ENCODE measurements around the gene PPP1R1A.

The PPP1R1A gene

GRCh38 chr12:54603173-54603814 is 14.8 kb upstream of the PPP1R1A start:
- ATAC-seq (peak; percentile 82), DNase-seq (peak; percentile 72)

DNA sequence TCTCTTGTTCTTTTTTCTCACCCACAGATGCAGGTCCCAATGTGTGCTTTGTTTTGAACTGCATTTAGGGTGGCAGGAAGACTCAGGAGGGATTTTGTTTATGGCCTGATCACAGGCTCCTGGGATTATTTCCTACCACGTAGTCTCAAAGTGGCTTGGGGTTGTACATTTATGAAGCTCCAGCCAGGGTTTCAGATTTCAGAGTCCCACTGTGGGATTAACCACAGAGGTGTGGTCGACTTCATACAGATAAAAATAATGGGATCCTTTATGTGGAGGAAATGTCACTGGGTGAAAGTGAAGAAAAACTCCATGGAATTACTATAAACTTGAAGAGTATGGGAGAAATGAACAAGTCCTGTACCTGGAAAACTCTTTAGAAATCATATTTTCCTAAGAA is 14.2 kb upstream of the PPP1R1A start:
- no peak for DNase-seq
- ATAC-seq: no peak

- DNase-seq (no peak), ATAC-seq (no peak)
Observed at GRCh38 chr12:54601841-54602240, 13.4 kb upstream of the PPP1R1A start.

DNA sequence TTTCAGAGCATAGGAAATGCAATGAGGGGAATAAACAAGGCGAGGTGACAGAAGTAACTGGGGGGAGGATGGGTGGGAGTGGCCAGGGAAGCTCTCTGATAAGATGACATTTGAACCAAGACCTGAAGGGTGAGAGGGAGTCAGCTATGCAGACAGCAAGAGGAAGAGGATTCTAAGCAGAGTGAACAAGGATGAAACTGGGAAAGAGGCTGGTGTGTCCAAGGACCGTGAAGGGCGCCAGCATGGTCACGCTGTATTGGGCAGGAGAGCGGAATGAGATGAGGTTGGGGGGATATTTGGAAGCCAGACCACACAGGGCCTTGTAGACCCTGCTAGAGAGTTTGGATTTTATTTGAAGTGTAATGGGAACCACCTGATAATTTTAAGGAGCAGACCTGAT is 10.5 kb upstream of the PPP1R1A start:
- DNase-seq (no peak), ATAC-seq (no peak)

DNA sequence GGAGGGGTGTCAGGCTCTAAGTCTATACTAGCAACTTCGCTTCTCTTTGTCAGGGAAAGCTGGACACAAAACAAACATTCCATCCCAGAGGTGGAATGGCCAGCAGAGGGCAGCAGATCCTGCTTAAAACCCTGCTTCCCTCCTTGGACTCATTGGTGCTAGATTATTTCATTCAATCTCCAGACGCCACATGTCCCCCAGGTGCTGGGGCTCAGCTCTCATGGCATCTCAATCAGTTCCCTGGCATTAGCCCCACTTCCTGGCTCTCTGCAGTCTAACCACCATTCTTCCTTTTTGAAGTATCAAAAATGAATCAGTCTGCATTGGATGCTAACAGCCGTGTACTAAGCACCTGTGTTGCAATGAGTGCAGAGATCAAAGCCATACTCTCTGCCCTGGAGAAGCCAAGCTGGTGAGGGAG is 8.1 kb upstream of the PPP1R1A start:
- DNase-seq (peak; percentile 70), ATAC-seq (peak; percentile 70)

GRCh38 chr12:54595471-54595870 is 7.0 kb upstream of the PPP1R1A start:
- DNase-seq: no peak
- no peak for ATAC-seq

DNA sequence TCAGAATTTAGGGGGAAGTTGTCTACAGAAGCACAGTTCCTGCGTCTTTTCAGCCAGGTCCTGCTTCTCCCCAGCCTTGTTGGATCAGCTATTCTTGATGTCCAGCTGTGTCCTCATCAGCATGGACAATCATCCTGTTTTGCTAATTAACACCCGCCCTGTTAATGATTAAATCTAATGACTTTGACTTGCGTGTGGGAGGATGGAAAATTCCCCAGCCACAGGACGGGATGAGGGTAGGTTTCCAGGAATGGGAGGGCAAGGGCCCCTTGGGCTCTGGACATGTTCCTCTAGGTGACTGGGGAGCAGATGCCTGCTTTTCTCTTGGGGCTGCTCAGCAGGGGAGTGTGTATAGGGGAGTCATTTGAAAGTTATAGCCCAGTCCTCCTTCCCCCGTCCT is 5.3 kb upstream of the PPP1R1A start:
- no peak for DNase-seq
- ATAC-seq: no peak

GRCh38 chr12:54593135-54593534 is 4.7 kb upstream of the PPP1R1A start:
- DNase-seq: no peak
- no peak for ATAC-seq

- ATAC-seq (no peak), DNase-seq (no peak)
Observed at GRCh38 chr12:54592316-54592715, 3.9 kb upstream of the PPP1R1A start.

DNA sequence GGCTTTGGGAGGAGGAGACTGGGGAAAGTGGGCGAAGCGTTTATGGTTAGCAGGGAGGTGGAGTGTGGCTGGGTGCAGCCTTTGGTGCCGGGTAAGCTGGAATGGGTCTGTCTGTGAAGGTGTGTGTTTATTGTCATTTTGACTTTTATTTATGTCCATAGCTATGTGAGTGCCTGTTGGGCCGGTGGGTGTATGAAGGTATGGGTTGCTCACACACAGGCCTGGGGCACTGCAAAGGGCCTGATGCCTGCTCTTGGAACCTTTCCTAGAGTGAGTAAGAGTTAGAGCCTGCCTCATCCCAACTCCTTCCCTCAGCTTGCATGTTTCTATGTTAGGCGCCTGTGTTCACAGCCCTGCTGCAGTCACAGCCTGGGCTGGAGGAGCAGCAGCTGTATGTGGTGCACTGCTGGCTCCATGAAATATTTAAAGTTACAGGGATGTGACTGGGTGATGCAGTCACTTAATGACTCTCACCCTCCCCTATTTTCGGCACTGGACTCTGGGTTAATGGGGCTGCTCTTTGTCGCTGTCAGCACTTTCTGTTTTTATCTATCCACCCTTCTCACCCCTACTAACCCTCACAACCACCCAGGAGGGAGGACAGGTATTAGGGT is 2.6 kb upstream of the PPP1R1A start:
- no peak for ATAC-seq
- DNase-seq: no peak

DNA sequence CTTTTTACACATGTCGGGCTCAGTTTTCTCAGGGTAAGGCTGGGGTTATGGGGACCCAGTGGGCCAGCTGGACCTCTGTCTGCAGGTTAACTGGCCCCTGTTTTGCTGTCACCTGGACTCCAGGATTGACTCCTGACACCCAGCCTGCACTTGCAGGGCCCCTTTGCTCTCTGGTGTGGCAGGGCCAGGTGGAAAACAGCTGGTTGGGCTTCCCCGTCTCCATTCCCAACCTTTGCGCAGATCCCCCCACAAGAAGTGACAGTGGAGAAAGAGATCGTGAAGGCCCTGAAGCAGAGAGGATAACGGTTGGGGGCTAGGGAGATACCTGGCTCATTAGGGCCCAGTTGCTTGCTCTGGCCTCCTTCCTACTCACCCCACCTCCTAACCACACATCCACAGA is 1.5 kb upstream of the PPP1R1A start:
- no peak for DNase-seq

GRCh38 chr12:54588890-54589267 is 420 bp upstream of the PPP1R1A start:
- DNase-seq (no peak), ATAC-seq (no peak)

More for the DNA sequence above, 1.5 kb upstream of the PPP1R1A start:
- ATAC-seq: no peak

DNA sequence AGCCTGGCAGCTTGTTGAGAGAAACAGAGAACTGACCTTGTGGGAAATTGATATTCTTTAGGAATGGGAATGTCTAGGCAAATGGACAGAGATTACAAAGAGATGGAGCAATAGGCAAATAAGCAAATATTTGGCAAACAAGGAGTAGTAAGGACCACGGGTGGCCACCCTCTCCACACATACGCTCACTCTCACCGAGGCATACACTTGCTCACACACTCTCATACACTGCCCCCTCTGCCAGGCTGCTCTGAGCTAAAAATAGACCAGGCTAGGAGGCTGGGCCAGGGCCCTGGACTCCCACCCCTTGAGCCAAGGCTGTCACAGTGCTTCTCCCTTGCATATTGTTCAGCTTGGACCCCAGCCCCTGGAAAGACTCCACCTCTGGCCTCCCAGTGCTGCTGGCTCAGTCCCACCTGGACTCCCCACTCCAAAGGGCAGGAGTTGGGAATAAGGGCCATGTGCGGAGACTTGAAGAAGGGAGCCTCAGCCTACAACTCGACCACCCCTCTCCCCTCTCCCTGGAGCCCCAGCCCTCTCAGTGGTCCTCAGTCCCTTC is 1.1 kb downstream of the PPP1R1A start:
- DNase-seq: no peak
- ATAC-seq: no peak

DNA sequence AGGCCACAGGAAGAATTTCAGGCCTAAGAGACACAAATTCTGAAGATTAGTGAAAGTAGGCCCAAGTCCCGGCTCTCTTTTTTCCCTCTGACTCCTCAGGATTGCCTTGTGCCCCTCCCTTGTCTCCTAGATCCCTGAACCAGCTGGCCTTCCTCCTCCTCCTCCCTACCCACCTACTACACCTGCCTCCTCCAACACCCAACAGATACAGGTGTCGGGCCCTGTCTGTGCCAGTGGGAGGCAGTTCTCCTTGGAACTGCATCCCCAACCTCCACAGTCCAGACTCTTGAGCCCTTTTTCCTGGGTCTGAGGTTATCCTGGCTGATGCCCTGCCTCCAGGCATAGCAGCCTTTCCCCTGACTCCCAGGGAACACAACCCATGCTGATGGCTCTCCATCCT is 1.8 kb downstream of the PPP1R1A start:
- ATAC-seq: no peak
- DNase-seq: no peak

GRCh38 chr12:54585243-54585642 is 3.2 kb downstream of the PPP1R1A start:
- ATAC-seq (no peak), DNase-seq (no peak)

GRCh38 chr12:54584128-54584527 is 4.3 kb downstream of the PPP1R1A start:
- no peak for DNase-seq

GRCh38 chr12:54583726-54584125 is 4.7 kb downstream of the PPP1R1A start:
- ATAC-seq (no peak), DNase-seq (no peak)

More at GRCh38 chr12:54584128-54584527, 4.3 kb downstream of the PPP1R1A start:
- no peak for ATAC-seq

DNA sequence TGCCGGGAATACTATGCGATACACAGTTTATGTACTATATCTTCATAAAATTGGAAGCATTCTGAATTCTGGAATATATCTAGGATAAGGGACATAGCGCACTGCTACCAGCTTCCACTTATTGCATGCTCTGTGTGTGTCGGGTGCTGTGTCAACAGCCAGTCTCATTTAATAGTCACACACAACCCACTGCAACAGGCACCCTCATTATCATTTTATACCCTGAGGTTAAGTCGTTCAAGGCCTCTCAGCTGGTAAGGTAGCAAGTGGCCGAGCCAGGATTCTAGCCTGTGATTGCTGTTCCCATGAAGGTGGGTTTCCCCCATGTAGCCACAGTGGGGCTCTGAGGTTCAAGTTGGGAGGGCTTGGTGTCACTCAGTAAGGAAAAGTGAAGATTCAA is 7.0 kb downstream of the PPP1R1A start:
- no peak for ATAC-seq
- DNase-seq: no peak

GRCh38 chr12:54579696-54580333 is 8.6 kb downstream of the PPP1R1A start:
- ATAC-seq (peak; percentile 95), DNase-seq (peak; percentile 89)

- ATAC-seq (no peak), DNase-seq (no peak)
Observed at GRCh38 chr12:54579258-54579657, 9.2 kb downstream of the PPP1R1A start.

DNA sequence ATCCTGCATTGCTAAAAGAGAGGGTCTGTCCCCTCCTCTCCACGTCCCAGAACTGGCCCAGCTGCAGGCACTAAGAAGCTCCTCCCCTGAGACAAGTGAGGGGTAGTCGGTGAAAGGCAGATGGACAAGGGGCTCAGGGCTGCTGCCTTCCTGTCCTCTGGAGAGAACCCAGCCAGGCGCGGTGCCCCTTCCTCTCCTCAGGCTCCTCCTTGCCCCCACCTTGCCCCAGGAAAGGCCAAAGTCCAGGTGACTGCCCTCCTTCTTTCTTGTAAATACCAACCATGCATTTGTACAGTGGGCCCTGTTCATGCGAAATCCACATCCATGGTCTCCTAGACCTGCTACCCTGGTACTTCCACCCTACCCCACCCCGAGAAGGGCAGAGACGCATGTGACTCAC is 9.7 kb downstream of the PPP1R1A start:
- ATAC-seq: no peak
- DNase-seq: no peak

DNA sequence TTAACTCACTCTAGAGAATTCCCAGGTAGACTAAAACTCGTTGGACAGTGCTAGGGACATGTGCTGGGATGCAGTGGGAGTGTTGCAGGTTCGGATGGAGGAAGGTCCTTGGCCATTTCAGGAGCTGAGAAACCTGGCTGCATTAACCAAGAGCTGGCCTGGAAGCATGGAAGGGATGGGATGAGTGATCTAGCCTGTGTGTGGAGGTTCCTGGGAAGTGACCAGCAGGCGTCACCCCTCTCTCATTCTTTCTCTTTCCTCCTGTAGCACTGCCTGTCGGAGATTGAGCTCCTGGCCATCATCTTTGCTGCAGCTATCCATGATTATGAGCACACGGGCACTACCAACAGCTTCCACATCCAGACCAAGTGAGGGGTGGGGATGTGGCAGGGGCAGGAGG is 15.6 kb downstream of the PPP1R1A start:
- ATAC-seq (no peak), DNase-seq (no peak)

Measured in stimulated activated naive CD8-positive, alpha-beta T cell treated with anti-CD3 and anti-CD28 coated beads, Interleukin-15, Interleukin-2, amounts not matched to agents 100 U/mL and 50 U/mL, for 24 hours (primary cell).